OCI-LY3 (cell line): Measurements from ENCODE around the gene MAPK12.

Experiments
- CTCF ChIP-seq: fragments of 200-600, 300-600 bp; sonication (generic); IDR thresholded peaks from 2 replicates; pipeline ENCODE4 v1.5.1; 2014; ENCODE audit warnings: antibody characterized with exemption, low read length, low read depth
- EZH2phosphoT487 ChIP-seq: fragments of 200-600 bp; shearing (Covaris generic); IDR thresholded peaks from 2 replicates; pipeline ENCODE4 v1.6.1; 2018; ENCODE audit warnings: antibody characterized with exemption, mixed run types, low read depth

- TF ChIP-seq CTCF (no peak), EZH2phosphoT487 (no peak)
Observed at GRCh38 chr22:50260434-50260800, 1.1 kb downstream of the MAPK12 start.
